ENCODE results near the gene SIK2.
A peak's percentile ranks its signal among the peaks of the same experiment; 100 is the strongest.
"Not testable (repeated sequence)": the region's sequence is repeated elsewhere in the genome, so short reads cannot be mapped to it uniquely, and the experiment has no call there.

SIK2 gene

GRCh38 chr11:111655924-111656323, 53.7 kb downstream of the SIK2 start:
- no peak for DNase-seq

DNA sequence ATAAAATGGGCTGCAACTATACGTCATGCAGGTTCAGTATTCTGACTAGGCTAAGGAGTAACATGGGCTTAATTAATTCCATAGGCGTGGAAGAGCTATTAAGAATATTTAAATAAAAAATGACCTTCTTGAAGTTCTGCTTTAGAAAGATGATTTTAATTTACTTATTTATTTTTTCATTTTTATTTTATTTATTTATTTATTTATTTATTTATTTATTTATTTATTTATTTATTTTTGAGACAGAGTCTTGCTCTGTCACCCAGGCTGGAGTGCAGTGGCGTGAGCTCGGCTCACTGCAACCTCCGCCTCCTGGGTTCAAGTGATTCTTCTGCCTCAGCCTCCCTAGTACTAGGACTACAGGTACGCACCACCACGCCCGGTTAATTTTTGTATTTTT, 55.7 kb downstream of the SIK2 start:
- DNase-seq = not testable (repeated sequence)

DNA sequence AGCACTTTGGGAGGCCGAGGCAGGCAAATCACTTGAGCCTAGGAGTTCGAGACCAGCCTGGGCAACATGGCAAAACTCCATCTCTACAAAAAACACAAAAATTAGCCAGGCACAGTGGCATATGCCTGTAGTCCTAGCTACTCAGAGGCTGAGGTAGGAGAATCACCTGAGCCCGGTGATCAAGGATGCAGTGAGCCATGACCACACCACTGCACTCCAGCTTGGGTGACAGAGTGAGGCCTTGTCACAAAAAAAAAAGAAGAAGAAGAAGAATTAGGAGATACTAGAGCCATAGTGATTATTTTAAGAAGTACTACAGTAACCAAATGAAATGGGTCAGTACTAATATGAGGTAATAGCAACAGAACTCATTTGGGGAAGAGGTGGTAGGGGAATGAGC, 56.2 kb downstream of the SIK2 start:
- not testable (repeated sequence) for DNase-seq

DNA sequence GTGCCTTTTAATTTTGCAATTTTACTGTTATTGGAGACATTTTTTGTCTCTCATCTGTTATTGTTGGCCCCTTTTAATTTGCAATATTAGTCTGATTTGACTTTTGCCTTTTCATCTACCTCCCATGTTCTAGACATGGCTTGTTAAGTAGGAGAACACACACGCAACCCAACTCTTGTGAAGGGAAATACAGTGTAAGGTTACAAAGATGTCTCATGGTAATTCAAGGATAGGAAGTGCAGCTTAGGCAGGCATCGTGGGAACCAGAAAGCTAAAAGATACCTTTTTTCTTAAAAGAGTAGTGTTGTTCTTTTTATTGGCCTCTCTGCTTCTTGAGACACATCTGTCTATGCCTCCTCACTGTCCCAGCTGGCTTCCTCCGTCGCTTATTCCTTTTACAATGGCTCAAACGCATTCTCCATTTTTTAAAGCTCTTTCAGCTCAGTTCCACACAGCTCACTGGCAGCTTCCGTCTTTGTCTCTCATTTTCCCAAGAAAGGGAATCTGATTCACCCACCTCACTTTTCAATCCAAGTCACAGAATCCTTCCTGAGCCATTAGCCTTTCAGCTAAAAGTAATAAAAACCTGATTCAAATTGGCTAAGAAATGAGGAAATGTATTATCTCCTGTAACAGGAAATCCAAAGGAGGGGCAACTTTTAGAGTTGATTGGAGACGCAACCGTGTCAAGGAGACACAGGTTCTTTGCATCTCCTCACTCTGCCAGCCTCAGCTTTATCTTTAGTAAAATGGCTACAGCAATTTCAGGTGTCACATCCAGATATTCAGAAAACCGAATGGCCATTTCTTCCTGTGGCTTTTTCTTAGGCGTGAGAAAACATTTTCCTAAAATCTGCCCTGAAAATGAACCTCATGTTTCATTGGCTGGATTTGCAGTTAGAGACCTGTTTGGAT, 57.2 kb downstream of the SIK2 start:
- DNase-seq = peak in 1 of 56 donors; percentile 2

DNA sequence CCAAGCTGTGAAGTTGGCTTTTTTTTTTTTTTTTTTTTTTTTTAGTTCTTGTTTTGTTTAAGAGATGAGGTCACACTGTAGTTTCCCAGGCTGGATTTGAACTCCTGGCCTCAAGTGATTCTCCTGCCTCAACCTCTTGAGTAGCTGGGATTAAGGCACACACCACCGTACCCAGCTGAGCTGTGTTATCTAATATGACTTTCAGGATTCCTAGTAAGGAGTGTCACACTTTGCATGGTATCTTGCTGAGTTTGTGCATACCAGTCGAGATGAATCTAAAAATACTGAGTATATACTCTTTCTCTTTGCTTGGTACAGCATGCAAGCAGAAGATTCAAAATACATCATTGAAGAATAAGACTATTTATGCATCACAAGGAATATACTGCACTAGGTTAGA, 58.6 kb downstream of the SIK2 start:
- no peak for DNase-seq

DNA sequence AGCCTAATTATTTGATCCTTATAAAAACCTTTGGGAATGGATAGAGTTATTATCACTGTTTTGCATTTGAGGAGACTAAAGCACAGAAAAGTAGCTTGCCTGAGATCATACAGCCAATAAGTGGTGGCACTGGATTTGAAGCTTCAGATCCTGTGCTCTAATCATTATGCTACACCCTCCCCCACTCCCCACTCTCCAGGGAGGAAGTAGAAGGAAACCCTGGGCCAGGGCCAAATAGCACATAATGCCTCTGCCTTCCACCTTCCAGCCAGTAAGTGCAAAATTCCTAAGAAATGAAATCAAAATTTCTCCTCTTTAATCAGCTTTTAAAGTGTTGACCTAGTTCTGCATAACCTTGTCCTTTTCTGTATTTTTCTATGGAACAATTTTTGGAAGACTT, 61.6 kb downstream of the SIK2 start:
- peak in 3 of 56 donors; percentile 6 to 33 (median 20) for DNase-seq

DNA sequence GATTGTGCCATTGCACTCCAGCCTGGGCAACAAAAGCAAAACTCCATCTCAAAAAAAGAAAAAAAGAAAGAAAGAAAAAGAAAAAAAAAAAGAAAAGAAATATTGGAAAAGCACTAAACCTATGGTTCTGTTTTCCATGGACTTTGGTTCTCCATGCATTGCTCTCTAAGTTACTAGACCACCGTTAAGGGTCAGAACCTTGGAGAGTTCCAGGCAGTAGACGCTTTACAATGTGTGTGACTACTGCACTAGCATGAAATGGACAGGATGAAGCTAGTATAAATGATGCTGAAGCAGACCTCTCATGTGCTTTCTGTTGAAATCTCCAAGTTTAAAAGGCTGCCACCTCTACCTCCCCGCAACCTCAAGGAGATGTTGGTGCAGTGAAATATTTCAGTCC, 63.5 kb downstream of the SIK2 start:
- DNase-seq = no peak

GRCh38 chr11:111668980-111669379, 66.7 kb downstream of the SIK2 start:
- DNase-seq = no peak

- DNase-seq = no peak
Observed at GRCh38 chr11:111671383-111671782, 69.1 kb downstream of the SIK2 start.

GRCh38 chr11:111672949-111673348, 70.7 kb downstream of the SIK2 start:
- DNase-seq = no peak

DNA sequence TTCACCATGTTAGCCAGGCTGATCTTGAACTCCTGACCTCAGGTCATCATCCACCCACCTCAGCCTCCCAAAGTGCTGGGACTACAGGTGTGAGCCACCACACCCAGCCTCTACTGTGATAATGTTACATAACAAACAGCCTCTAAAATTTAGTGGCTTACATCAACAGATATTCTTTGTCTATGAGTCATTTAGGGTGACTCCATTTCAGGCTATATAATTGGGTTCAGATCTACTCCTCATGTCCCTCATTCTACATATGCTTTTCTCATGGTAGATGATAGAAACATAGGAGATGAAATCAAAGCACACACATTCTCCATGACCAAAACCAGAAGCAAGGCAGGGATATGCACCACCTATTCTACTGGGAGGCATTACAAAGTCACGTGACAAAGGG, 72.7 kb downstream of the SIK2 start:
- DNase-seq = no peak

DNA sequence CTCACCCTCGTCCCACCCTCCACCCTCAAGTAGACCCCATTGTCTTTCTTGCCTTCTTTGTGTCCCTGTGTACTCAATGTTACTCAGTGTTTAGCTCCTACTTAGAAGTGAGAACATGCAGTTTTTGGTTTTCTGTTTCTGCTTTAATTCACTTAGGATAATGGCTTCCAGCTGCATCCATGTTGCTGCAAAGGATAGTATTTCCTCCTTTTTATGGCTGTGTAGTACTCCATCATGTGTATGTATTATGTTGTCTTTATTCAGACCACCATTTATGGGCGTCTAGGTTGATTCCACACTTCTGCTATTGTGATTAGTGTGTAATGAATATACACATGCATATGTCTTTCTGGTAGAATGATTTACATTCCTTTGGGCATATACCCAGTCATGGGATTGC, 73.6 kb downstream of the SIK2 start:
- DNase-seq = no peak

GRCh38 chr11:111676878-111677585, 74.8 kb downstream of the SIK2 start:
- DNase-seq = no peak

DNA sequence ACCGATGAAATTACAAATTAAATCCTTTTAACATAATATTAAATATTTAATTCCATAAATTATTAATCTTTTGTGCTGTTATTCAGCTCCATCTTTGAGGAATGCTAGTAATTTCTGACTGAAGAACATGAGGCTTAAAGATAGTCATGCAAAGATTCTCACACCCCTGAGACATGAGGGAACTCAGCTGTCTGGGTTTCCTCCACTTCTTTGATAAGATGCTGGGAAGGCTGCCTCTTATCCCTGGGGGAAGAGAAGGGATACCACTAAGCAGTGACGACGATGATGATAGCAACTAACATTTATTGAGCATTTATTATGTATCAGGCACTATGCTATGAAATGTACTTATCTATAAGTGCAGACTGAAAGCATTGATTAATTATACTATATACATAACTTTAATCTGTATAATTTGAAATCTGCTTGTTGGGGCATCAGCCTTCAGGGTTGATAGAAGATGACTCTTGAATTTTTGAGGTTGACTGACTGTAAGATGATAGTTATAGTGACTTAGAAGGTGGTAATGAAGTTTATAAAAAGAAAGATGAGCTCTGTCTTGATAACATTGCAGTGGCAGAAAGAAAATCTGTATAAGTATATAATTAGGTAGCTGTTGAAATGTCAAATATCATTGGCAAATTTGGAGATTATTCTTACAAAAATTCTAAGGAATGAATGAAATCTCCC, 78.4 kb downstream of the SIK2 start:
- no peak for DNase-seq

GRCh38 chr11:111683806-111684205, 81.6 kb downstream of the SIK2 start:
- DNase-seq = no peak

DNA sequence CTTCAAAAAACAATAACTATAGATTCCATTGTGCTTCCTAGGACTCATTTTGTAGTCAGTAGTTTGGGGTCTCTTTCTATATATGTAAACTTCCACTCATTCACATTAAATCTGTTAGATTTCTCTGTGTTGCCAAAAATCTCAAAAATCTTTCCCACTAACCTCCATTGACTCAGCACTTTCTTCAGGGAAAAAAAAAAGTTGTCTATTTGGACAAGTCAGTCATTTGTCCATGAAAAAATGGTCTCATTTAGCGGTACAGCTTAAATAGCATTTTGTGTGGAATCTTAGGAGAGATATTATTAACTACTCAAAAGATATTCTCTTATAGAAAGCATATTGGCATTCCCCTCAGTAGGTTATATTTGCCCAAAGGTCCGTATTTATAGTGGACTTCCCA, 82.0 kb downstream of the SIK2 start:
- no peak for DNase-seq

- no peak for DNase-seq
Observed at GRCh38 chr11:111688013-111688412, 85.8 kb downstream of the SIK2 start.

GRCh38 chr11:111691176-111691575, 88.9 kb downstream of the SIK2 start:
- peak in 4 of 56 donors; percentile 4 to 32 (median 18) for DNase-seq

GRCh38 chr11:111691741-111692140, 89.5 kb downstream of the SIK2 start:
- DNase-seq = no peak

- DNase-seq = no peak
Observed at GRCh38 chr11:111693224-111693937, 91.1 kb downstream of the SIK2 start.

- peak in 1 of 56 donors; percentile 20 for DNase-seq
Observed at GRCh38 chr11:111694851-111695250, 92.6 kb downstream of the SIK2 start.
